Measurements from ENCODE around the gene ITGAL. TPM values are rescaled to one million over a fixed set of nuclear protein-coding genes. Genes with fewer than 3 reads are reported as not detected.

Gene ITGAL
- total and polyA plus RNA-seq, 2 of the 8 experiments (the other 6 are each of a cell fraction or from before 2014, with no cell fraction given), result not detected

DNA sequence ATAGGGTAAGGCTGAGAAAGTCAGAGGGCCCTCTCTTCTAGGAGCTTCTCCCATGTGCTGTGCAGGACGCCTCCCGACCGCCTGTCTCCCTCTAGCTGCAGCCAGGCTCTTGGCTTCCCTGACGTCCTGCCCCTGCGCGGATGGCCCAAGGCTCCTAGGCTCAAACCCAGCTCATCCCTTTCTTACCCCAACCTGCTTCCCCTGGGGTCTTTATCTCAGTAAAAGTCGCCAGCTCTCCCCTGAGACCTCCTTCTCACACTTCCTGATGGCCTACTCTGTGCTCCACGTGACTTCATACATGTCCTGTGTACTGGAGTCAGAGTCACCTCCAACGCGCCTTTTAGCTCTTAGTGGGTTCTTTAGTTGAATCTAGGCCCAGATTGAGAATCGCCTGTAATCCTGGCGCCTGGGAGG, 63.2 kb downstream of the ITGAL start (continued):
- TF ChIP-seq BCL11A (IDR thresholded peaks at IDR 0.05; ENCODE audit: low read depth in 2 of 2, low read length in 2 of 2), result no peak
- no peak for TF ChIP-seq ASH2L (IDR thresholded peaks at IDR 0.05; ENCODE audit: low read length)
- no peak for TF ChIP-seq CEBPB (IDR thresholded peaks at IDR 0.05; ENCODE audit: low read depth, low read length)
- no peak for TF ChIP-seq CREB1 (IDR thresholded peaks at IDR 0.05)
- TF ChIP-seq GABPA (IDR thresholded peaks at IDR 0.05; ENCODE audit: borderline replicate concordance, insufficient read depth, low read length), result peak; percentile 53; the same call in 1 of the 2 replicates
- TF ChIP-seq YY1 (IDR thresholded peaks at IDR 0.05; ENCODE audit: low read depth, low read length), result peak; percentile 64; the same call in 1 of the 2 replicates
- no peak for TF ChIP-seq MAFK (IDR thresholded peaks at IDR 0.05; ENCODE audit: low read depth, low read length)
- TF ChIP-seq, protein P1, sequence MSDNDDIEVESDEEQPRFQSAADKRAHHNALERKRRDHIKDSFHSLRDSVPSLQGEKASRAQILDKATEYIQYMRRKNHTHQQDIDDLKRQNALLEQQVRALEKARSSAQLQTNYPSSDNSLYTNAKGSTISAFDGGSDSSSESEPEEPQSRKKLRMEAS (IDR thresholded peaks at IDR 0.05), result peak; percentile 89
- TF ChIP-seq SP4 (IDR thresholded peaks at IDR 0.05; ENCODE audit: low read length), result no peak
- TF ChIP-seq, protein P2, sequence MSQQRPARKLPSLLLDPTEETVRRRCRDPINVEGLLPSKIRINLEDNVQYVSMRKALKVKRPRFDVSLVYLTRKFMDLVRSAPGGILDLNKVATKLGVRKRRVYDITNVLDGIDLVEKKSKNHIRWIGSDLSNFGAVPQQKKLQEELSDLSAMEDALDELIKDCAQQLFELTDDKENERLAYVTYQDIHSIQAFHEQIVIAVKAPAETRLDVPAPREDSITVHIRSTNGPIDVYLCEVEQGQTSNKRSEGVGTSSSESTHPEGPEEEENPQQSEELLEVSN (IDR thresholded peaks at IDR 0.05), result peak; percentile 56; the same call in 1 of the 2 replicates
- no peak for TF ChIP-seq NANOG (IDR thresholded peaks at IDR 0.05; ENCODE audit: insufficient read depth, low read depth, low read length, poor library complexity, severe bottlenecking)
- no peak for TF ChIP-seq CHD2 (IDR thresholded peaks at IDR 0.05; ENCODE audit: low read length)
- no peak for TF ChIP-seq EZH2 (IDR thresholded peaks at IDR 0.05; ENCODE audit: low read depth, low read length, severe bottlenecking)
- TF ChIP-seq, protein P3, sequence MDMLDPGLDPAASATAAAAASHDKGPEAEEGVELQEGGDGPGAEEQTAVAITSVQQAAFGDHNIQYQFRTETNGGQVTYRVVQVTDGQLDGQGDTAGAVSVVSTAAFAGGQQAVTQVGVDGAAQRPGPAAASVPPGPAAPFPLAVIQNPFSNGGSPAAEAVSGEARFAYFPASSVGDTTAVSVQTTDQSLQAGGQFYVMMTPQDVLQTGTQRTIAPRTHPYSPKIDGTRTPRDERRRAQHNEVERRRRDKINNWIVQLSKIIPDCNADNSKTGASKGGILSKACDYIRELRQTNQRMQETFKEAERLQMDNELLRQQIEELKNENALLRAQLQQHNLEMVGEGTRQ (IDR thresholded peaks at IDR 0.05; ENCODE audit: low read length), result no peak
- no peak for TF ChIP-seq SIX5 (IDR thresholded peaks at IDR 0.05; ENCODE audit: low read depth, low read length)
- no peak for TF ChIP-seq SUZ12 (IDR thresholded peaks at IDR 0.05; ENCODE audit: low read length)
- TF ChIP-seq POU5F1 (IDR thresholded peaks at IDR 0.05; ENCODE audit: low read depth, low read length), result no peak
- TF ChIP-seq KDM1A (IDR thresholded peaks at IDR 0.05; ENCODE audit: borderline replicate concordance, low read length), result no peak
- TF ChIP-seq BACH1 (IDR thresholded peaks at IDR 0.05; ENCODE audit: low read length), result no peak
- no peak for TF ChIP-seq NRF1 (IDR thresholded peaks at IDR 0.05; ENCODE audit: low read depth, low read length)
- no peak for TF ChIP-seq RNF2 (IDR thresholded peaks at IDR 0.05; ENCODE audit: borderline replicate concordance, low read depth, low read length, missing control alignments, poor library complexity, severe bottlenecking)
- no peak for TF ChIP-seq KDM5A (IDR thresholded peaks at IDR 0.05; ENCODE audit: low read length)
- peak; percentile 24 for TF ChIP-seq SAP30 (IDR thresholded peaks at IDR 0.05; ENCODE audit: insufficient read depth, insufficient replicate concordance, low read length)
- no peak for TF ChIP-seq FOSL1 (IDR thresholded peaks at IDR 0.05; ENCODE audit: insufficient read depth, low read depth, low read length)
